H1 (cell line): ENCODE results near the gene MAN2A1.

Experiments
- CBX5 ChIP-seq: fragments of 300-800, 300-1000 bp; sonication (generic); IDR thresholded peaks from 2 replicates; pipeline ENCODE4 v1.7.1; 2016; ENCODE audit warnings: antibody characterized with exemption, low read length, low read depth
- EZH2 ChIP-seq: fragments of 200-600 bp; sonication (generic); IDR thresholded peaks from 2 replicates; pipeline ENCODE4 v1.7.1; 2012; ENCODE audit warnings: low read depth, mild to moderate bottlenecking, moderate library complexity, low read length, inconsistent platforms; ENCODE audit not compliant: severe bottlenecking
- JUN ChIP-seq: IDR thresholded peaks from 2 replicates; pipeline ENCODE4 v1.6.1; 2011; ENCODE audit warnings: low read depth, mild to moderate bottlenecking, improper control_type of control experiment, low read length
- MAFK ChIP-seq: IDR thresholded peaks from 2 replicates; pipeline ENCODE4 v1.6.1; 2012; ENCODE audit warnings: low read depth, mild to moderate bottlenecking, improper control_type of control experiment, low read length
- POLR2A ChIP-seq, 2 experiments: IDR thresholded peaks; 1 replicate in 1 of 2; 2 replicates in 1 of 2; pipeline ENCODE4 v1.6.1; 2011; ENCODE audit warnings: low read depth in 2 of 2, low read length in 2 of 2, mild to moderate bottlenecking in 2 of 2; ENCODE audit errors: control extremely low read depth in 1 of 2
- POU5F1 ChIP-seq: IDR thresholded peaks from 2 replicates; pipeline ENCODE4 v1.6.1; 2011; ENCODE audit warnings: low read depth, mild to moderate bottlenecking, low read length, moderate library complexity
- RAD21 ChIP-seq, 2 experiments: IDR thresholded peaks in 1 of 2; conservative IDR thresholded peaks in 1 of 2; 2 replicates each; pipeline ENCODE4 v1.6.1; 2011; ENCODE audit warnings: low read depth in 2 of 2, low read length in 2 of 2, improper control_type of control experiment in 1 of 2, inconsistent platforms in 1 of 2, mild to moderate bottlenecking in 1 of 2, moderate library complexity in 1 of 2
- RNF2 ChIP-seq: fragments of 200-900, 300-1000 bp; sonication (generic); IDR thresholded peaks from 2 replicates; pipeline ENCODE4 v1.7.1; 2016; ENCODE audit warnings: borderline replicate concordance, low read depth, mild to moderate bottlenecking, antibody characterized with exemption, low read length; ENCODE audit not compliant: poor library complexity, severe bottlenecking; ENCODE audit errors: missing control alignments
- SRF ChIP-seq: IDR thresholded peaks from 2 replicates; pipeline ENCODE4 v1.6.1; 2011; ENCODE audit warnings: mild to moderate bottlenecking, low read depth, low read length, moderate library complexity
- TCF12 ChIP-seq: IDR thresholded peaks from 2 replicates; pipeline ENCODE4 v1.6.1; 2011; ENCODE audit warnings: low read depth, mild to moderate bottlenecking, low read length
- YY1 ChIP-seq: IDR thresholded peaks from 2 replicates; pipeline ENCODE4 v1.6.1; 2011; ENCODE audit warnings: low read depth, mild to moderate bottlenecking, low read length
- ZNF274 ChIP-seq: IDR thresholded peaks from 2 replicates; pipeline ENCODE4 v1.7.0; 2012; ENCODE audit warnings: low read length, borderline replicate concordance; ENCODE audit errors: extremely low read depth
- TF ChIP-seq, protein P1 (sequence below), 3 experiments: IDR thresholded peaks; 1 replicate in 2 of 3; 2 replicates in 1 of 3; pipeline versions ENCODE4 v1.5.1 to v1.6.1; 2011; ENCODE audit warnings: low read length in 3 of 3, mild to moderate bottlenecking in 3 of 3, inconsistent platforms in 2 of 3, low read depth in 1 of 3, moderate library complexity in 1 of 3; ENCODE audit not compliant: insufficient read depth in 1 of 3; ENCODE audit errors: control extremely low read depth in 1 of 3

DNA sequence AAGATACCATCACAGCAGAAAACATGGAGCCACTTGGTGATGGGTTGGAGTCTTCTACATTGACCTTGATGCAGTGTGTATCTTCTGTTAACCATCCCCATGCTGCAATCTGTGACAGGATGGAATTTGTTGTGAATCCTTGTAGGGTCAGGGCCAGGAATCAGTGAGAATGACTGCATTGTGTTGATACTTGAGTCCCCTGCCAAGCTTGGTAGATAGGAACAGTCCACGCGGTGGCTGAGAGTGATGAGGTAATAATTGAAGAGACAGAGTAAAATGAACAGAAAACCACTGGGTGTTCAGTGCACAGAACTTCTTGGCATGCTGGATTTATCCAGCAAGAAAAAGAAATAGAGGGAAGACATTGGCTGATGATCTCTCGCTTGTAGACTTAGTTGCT lies 217.5 kb downstream of the MAN2A1 start:
- no peak for TF ChIP-seq EZH2
- no peak for TF ChIP-seq SRF
- no peak for TF ChIP-seq POU5F1
- no peak for TF ChIP-seq YY1
- TF ChIP-seq, protein P1, sequence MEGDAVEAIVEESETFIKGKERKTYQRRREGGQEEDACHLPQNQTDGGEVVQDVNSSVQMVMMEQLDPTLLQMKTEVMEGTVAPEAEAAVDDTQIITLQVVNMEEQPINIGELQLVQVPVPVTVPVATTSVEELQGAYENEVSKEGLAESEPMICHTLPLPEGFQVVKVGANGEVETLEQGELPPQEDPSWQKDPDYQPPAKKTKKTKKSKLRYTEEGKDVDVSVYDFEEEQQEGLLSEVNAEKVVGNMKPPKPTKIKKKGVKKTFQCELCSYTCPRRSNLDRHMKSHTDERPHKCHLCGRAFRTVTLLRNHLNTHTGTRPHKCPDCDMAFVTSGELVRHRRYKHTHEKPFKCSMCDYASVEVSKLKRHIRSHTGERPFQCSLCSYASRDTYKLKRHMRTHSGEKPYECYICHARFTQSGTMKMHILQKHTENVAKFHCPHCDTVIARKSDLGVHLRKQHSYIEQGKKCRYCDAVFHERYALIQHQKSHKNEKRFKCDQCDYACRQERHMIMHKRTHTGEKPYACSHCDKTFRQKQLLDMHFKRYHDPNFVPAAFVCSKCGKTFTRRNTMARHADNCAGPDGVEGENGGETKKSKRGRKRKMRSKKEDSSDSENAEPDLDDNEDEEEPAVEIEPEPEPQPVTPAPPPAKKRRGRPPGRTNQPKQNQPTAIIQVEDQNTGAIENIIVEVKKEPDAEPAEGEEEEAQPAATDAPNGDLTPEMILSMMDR (IDR thresholded peaks at IDR 0.05; ENCODE audit: control extremely low read depth in 1 of 3, insufficient read depth in 1 of 3, low read depth in 1 of 3, low read length in 3 of 3), result no peak
- TF ChIP-seq RAD21 (IDR thresholded peaks at IDR 0.05 in 1 of 2, conservative IDR thresholded peaks at IDR 0.05 in 1 of 2; ENCODE audit: low read depth in 2 of 2, low read length in 2 of 2), result no peak
- no peak for TF ChIP-seq TCF12
- TF ChIP-seq MAFK, result no peak
- no peak for TF ChIP-seq POLR2A (IDR thresholded peaks at IDR 0.05; ENCODE audit: control extremely low read depth in 1 of 2, low read depth in 2 of 2, low read length in 2 of 2)
- TF ChIP-seq RNF2, result no peak
- no peak for TF ChIP-seq CBX5
- no peak for TF ChIP-seq JUN
- no peak for TF ChIP-seq ZNF274
